Hindlimb muscle (tissue), 1 donor: ENCODE results near the gene SAFB2. TPM values are rescaled to one million over a fixed set of nuclear protein-coding genes. Genes with fewer than 3 reads are reported as not detected.

ENCODE experiments used
- DNase-seq: peaks from one replicate; pipeline ENCODE4 v3.0.0-alpha.2; 2013
- polyA plus RNA-seq: library from polyadenylated mRNA; unstranded; fragments of 120-200 nt; gene quantifications from one replicate; pipeline ENCODE4 v1.2.1, GENCODE V29; 2013; ENCODE audit not compliant: insufficient read length

SAFB2 gene
- polyA plus RNA-seq, 1 donor: 51.7 TPM

DNA sequence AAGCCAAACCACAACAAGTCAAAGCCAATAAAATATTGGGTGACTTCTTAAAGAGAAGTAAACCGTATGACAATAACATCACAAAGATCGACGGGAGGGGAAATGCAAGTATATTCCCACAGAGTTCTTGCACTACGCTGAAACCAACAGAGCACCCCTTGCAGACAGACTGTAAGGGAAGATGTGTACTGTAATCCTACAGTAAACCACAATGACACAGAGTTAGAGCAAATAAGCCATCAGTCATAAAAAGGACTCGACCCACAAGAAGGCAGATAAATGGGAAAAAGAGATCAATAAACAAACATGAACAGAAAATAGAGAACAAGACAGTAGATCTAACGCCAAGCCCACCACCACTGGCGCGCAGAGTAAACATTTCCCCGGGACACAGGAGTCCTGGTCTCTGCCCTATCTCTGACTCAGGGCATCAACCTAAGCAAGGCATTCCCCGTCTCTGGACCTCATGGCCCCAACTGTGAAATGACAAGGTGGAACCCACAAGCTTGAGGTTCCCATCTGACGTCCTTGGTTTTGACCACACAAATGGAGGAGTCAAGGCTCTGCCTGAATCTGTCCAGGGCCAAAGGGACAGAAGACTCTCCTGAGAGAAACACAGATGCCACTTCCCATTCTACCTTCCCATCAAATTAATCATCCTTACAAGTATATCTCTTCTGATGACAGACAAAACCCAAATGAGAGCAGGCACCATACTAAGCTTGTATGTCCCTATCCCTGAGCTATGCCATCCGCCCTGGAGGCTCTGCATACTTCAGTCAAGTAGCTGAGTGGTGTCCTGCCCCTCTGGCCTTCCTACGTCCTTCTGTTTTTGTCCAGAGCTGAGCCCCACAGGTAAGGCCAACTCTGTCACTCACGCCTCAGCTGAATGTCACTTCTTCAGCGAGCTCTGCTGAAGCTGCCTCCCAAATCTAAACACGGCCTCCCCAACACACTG lies 15.0 kb downstream of the SAFB2 start:
- DNase-seq: no peak

DNA sequence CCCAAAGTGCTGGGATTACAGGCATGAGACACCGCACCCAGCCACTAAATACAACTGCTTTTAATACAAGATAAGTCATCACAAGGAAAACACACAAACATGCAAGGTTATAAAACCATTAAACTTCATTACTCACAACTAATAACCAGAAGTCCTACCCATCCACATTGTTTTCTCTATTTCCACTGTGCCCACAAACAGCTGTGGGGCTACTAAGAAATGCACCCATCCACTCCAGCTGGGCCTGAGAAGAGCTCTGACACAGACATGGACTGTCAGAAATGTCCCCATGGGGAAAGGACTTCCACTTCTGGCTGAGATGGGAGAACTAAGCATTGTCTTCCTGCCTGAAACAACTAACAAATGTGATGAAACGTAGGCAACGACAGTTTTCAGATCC lies 17.2 kb downstream of the SAFB2 start:
- no peak for DNase-seq

DNA sequence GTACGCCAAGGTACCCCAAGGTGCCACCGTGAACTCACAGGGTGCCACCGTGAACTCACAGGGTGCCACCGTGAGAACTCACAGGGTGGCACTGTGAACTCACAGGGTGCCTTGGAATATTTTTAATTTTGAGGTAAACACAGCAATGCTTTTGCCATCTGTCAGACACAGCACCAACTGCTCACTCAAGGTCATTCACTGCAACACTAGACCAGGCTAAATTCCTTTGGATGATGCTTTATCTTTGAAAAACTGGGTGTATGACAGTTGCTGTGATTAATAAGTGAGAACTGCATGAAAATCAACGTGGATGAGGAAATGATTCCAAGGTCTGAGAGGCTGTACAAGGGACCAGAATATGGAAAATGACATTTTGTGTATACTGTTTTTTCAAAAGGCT lies 18.9 kb downstream of the SAFB2 start:
- no peak for DNase-seq

DNA sequence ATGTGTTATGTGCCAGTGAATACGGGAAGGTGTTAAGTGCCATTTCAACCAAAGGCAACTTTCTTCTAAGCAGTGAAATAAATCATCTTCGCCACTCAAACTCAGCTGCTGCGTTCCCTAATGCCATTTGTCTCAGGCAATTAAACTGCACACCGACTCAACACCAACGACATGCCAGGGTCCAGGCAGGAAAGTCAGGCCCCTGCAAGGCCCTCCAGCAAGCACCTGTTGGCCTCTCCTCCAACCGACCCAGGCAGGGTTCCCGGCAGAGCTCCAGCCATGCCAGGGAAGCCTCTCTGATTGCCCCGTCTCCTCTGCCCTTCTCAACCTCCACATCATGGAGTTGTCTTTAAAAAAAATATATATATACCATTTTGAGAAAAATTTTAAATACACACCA lies 21.8 kb downstream of the SAFB2 start:
- no peak for DNase-seq

DNA sequence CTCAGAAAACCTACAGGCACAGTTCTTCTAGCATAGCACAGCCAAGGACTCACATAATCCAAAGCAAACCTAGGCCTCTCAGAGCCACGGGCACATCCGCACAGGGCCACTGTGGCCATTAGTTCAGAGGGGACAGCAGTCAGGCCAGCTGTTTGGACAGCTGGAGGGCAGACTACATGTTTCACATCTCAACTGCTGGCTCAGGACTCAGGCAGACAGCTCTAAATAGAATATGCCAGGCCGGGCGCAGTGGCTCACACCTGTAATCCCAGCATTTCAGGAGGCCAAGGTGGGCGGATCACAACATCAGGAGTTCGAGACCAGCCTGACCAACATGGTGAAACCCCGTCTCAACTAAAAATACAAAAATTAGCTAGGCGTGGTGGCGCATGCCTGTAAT lies 26.8 kb downstream of the SAFB2 start:
- no peak for DNase-seq

DNA sequence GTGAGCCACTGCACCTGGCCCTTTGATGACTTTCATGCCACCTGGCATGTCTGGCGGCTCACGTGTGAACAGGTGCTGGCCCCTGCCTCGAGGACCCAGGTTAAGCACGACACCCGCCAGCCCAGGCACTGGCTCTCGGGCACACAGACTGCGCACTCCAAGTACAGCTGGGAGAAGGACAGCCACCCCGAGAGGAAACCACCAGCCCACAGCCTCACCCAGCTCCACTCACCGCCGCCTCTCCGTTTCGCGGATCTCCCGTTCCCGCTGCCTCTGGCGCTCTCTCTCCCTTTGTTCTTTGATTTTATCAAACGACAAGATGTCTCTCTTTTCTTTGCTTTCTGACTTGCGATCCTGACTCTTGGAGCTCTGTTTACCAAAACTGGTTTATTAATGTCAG lies 27.4 kb downstream of the SAFB2 start:
- DNase-seq: no peak

DNA sequence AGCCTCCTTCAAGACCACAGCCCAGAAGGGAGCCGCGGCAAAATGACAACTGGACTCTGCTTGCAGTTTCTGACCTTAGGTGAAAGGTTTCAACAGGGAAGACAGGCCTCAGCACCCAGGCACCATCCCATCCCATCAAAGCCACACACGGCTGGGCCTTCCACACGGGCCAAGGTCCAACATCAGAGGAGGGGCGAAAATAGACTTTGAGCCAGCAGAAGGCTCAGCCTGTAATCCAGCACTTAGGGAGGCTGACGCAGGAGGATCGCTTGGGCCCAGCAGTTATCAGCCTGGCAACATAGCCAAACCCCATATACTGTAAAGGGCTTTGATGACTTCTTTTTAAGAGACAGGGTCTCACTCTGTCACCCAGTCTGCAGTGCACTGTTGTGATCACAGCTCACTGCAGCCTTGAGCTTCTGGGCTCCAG lies 28.0 kb downstream of the SAFB2 start:
- no peak for DNase-seq

DNA sequence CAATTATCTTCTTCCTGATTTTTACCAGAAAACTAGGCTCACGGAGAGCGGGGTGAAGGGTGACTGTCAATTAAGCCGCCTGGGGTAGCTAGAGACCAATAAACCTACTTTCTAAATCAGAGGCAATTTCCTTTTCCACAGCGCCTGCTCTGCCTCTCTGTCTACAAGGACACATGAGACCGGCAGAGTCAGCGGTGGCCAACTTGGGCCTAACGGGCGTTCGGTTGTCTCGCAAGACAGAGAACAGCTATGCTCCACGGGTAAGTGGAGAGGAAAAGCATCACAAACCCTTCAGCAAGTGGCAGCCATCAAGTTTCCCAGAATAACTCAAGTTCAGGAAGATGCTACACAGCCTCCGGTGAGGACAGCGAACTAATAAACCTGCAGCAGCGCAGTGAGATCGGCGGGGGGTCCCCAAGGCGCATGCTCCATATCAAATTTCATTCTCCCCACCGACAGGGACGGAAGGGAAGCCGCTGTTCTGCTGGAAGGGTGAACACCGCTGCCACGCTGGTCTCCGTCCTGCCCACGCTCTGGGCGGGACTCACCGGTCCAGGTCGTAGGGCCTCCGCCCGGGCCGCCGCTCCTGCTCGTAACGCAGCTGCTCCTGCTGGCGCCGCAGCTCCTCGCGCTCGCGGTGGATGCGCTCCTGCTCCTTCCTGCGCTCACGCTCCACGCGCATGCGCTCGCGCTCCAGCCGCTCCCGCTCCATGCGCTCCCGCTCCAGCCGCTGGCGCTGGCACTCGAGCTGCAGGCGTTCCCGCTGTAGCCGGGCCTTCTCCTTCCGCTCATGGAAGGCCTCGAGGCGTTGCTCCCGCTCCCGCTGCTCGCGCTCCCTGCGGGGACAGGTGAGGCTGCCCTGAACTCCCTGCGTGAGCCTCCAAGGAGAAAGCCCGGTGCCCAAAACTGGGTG lies 29.0 kb downstream of the SAFB2 start:
- no peak for DNase-seq

DNA sequence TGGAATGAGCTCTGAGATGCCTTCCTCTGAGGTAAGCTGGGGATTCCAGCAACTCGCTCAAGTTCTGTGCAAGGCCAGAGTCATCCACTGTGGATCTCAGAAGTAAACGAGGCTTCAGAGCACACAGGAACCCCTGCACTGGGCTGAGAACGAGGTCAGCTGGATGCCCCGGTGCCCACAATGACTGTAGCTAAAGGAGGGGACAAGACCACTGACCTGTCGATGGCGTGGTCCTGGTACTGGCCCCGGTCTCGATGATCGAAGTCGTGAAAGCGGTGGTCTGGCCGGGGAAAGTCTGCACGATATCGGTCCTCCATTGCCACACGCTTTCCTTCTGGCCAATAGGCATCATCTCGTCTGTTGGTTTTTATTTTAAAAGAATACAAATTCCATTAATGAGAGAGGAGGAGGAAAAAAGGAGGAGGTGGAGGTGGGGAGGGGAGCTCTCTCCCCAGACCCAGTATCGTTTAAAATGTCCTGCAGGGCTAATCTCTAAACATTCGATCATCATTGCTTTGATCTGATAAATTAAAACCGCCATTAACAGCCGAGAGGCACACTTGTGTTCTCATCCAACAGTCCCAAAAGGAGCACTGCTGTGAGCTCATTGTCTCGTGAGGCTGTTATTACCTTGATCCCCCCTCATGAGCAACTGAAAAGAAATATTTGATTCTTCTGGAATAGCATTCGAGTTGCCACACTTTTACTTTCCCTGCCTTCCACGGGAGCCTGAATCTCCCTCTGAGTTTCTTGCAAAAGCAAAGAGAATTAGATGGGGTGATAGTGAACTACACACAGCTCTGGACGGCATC lies 29.8 kb downstream of the SAFB2 start:
- DNase-seq: no peak

- no peak for DNase-seq
Observed at GRCh38 chr19:5591476-5591875, 31.1 kb downstream of the SAFB2 start.

DNA sequence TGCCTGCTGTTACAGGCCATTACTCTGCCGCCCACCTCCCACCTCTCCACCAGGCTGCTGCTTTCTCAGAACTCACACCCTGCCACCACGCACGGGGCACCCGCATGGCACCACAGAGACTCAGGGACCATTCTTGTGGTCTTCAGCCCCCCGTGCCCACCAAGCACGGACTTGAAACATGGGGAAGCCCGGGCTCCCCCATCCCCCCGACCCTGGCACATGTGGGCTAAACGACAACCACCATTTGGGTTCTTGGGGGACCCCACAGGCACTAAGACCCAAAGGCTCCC lies 31.8 kb downstream of the SAFB2 start:
- DNase-seq: no peak

DNA sequence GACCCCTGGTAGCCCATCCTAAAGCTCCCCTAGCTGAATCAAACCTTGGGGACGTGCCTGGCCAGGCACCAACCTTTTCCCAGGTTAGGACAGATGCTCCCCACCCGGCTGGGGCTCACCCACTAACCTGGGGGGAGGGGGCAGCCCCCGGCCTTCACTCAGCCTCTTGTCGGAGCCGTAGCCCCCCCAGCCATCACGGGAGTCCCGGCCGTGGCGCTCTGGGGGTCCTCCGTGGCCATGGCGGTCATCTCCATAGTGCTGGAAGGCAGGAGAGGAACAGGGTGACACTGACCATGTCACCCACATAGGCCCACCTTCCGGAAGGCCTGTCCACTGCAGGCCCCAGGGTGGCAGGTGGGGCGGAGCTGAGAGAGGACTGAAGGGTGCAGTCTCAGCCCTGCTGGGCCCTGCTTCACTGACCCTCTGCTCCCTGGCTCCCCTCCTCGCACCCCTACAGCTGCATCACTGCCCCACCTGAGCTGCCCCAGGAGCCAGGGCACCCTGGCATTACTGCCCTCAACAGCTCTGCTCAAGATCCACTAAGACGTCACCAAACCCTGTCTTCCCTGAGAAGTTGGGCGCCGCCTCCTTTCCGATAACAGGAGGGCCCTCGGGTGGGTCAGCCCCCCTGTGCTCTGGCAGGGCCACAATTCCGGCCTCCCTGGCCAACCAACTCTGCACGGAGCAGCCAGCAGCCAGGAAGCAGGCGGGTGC lies 32.3 kb downstream of the SAFB2 start:
- DNase-seq: no peak

GRCh38 chr19:5588906-5589676 lies 33.5 kb downstream of the SAFB2 start:
- no peak for DNase-seq

DNA sequence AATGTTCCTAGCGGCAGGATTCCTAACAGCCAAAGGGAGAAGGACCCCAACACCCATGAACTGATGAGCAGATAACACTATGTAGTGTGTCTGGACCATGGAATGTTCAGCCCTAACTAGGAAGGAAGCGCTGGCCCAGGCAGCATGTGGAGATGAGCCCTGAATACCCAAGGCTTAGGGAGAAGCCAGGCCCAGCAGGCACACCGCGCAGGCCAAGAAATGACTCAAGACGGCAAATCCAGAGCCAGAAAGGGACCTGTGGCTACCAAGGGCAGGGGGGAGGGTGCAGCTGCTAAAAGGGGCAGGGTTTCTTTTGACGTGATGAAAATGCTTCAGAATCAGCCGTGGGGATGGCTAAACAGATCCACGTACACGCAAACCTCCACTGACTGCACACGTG lies 34.1 kb downstream of the SAFB2 start:
- DNase-seq: no peak

DNA sequence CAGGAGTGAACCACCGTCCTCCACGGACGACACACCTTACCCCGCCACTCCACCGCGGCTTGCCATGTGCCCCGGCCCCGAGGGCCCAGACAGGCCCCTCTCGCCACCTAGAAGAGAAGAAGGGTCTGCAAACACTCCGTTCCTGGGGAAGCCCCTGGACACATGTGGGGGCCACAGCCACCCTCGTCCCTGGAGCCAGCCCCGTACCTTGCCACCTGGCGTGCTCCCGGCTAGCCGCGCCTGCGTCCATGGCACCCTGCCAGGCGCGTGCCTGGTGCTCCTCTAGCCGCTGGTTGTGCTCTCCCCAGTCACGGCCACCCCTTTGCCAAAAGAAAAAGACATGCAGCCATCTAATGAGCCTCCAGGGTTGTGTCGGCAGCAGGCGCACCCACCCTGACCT lies 34.9 kb downstream of the SAFB2 start:
- DNase-seq: no peak

DNA sequence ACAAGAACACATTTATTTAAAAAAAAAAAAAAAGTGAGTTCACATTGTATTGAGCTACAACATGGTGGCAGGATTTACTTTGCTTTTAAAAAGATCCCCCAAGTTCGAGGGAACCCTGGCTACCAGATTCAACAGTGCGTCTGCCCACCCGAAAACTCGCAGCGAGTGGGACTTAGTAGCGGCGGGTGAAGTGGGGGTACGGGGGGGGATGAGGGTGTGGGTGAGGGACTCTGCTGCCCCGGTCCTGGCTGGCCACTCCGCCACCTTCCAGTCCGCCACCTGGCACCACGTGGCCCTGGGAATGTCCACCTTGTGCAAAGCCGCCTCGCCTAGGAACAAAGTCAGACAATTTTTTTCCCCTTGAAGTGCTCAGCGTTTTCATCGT lies 35.5 kb downstream of the SAFB2 start:
- no peak for DNase-seq

DNA sequence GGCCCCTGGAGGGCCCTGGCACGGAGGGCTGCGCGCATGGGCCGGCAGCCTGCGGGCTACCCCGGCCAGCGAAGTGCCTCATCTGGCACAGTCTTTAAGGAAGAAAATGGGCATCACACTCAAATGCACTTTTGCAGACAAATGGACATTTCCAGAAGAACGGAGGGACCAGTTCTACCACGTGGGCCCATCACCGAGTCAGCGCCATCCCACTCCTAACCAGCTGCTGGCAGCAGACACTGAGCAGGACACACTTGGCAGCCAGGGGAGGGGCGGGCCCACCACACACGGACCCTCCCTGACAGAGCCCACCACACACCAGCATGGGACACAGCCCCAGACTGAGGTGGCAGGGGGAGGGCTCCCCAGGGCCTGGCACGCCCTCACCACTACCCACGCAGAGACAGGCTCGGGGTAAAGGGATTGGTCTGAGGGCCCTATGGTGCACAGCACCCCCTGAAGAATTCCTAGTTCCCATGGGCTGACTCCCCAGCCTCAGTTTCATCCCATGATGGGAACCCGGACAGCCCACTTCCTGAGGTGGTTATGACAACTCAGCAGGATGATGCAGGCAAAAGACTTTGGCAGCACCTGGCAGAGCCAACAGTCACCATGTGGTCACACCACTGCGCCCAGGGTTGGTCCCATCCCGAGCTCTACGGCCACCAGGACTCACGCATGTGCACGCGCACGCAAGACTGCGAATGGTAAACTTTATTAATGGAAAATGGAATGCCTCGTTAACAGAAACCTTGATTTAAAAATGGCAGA lies 36.1 kb downstream of the SAFB2 start:
- no peak for DNase-seq

DNA sequence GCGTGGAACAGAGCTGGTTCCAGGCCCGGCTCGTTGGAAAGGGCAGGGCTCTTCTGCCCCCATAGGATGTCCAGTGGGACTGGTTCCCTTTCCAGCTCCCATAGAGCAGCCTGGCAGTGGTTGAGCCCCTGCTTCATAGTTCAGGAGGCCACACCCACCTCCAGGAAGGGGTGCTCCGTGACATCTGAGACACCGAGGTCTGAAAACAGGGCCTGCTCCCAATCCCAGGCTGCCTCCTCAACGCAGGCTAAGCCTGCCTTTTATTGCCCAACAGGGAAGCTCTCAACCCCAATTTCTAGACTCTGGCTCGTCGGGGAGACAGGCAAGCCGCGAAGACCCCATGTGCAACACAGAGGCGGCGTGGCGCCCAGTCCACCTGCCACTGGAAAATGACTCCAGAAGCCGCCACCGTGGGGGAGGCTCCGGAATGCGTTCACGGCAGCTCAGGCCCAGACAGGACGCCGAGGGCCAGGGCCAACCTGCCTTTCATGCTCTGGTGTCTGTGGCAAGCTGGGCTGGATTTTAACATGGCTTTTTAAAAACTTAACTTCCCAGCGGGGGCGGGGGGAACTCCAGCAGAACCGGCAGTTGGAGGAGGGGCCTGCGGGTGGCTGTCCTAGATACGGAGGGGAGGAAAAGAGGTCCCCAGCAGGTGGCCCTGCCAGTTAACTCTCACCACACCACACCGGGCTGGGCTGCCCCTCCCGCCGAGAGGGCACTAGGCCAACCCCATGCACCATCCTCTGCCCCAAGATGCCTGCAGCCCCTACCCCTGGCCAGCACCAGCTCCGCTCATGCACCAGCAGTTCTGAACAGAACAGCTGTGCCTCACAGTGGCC lies 36.9 kb downstream of the SAFB2 start:
- DNase-seq: peak; percentile 38

GRCh38 chr19:5580161-5580571 lies 42.4 kb downstream of the SAFB2 start:
- DNase-seq: no peak

DNA sequence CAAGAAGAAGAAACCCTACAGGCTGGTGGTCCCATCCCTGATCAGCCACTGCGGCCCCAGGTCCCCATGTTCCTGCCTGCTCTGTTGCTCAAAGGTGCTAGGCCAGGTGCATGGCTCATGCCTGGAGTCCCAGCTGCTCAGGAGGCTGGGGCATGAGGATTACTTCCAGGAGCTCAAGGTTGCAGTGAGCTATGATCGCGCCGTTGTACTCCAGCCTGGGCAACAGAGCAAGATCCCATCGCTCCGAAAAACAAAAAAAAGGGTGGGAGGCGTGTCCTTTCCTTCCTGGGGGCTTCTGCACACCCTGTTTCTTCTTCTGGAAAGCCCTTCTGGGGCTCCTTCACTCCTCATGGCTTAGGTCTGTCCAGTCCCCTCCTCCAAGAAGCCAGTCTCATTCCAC lies 42.9 kb downstream of the SAFB2 start:
- no peak for DNase-seq
